ENCODE measurements around the gene TSPAN17. TPM values are rescaled to one million over a fixed set of nuclear protein-coding genes. Genes with fewer than 3 reads are reported as not detected.

TSPAN17 gene
- total RNA-seq, 1 donor from 2014 or later, result 47.3 TPM

DNA sequence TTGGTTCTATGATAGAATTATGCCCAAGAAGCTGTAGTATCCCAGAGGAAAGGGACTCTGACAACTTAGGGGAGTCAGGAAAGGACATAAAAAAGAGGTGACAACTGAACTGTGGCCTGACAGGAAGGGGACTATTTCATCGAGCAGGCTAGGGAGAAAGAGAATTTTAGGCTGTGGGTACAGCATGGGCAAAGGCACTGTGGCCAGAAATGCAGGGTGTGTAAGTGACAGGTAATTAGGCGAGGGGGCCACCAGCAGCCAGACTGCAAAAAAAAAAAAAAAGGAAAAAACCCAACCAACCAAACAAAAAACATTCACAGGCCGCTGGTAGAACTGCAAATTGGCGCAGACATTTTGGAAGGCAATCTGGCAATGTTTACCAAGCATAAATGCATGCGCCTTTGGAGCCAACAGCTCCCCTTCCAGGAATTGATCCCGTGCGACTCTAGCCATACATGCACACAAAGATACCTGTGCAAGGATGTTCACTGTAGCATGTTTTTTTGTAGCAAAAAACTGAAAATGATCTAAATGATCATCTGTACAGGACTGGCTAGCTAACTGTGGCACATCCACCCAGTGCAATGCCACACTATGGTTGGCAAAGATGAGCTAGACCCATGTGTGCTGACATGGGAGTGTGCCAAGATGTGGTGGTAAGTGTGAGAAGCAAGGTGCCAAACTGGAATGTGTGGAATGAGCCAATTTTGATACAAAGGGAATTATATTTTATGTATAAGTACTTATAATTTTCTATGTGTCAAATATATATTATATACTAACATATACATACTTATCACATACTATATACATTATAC, 15.7 kb upstream of the TSPAN17 start:
- TF ChIP-seq, protein P1, sequence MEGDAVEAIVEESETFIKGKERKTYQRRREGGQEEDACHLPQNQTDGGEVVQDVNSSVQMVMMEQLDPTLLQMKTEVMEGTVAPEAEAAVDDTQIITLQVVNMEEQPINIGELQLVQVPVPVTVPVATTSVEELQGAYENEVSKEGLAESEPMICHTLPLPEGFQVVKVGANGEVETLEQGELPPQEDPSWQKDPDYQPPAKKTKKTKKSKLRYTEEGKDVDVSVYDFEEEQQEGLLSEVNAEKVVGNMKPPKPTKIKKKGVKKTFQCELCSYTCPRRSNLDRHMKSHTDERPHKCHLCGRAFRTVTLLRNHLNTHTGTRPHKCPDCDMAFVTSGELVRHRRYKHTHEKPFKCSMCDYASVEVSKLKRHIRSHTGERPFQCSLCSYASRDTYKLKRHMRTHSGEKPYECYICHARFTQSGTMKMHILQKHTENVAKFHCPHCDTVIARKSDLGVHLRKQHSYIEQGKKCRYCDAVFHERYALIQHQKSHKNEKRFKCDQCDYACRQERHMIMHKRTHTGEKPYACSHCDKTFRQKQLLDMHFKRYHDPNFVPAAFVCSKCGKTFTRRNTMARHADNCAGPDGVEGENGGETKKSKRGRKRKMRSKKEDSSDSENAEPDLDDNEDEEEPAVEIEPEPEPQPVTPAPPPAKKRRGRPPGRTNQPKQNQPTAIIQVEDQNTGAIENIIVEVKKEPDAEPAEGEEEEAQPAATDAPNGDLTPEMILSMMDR (IDR thresholded peaks at IDR 0.05; ENCODE audit: unreplicated experiment), result no peak
- no peak overlapping the region for H3K27ac Mint-ChIP-seq
- H3K9me3 Mint-ChIP-seq, result no peaks in the 10 kb centered on the region
- peaks cover 4% of the 10 kb centered on the region for H3K4me1 Mint-ChIP-seq
- H3K27me3 Mint-ChIP-seq (ENCODE audit: low read depth), result peaks cover 92% of the 10 kb centered on the region
- H3K36me3 Mint-ChIP-seq, result no peaks in the 10 kb centered on the region
- DNase-seq (ENCODE audit: low spot score in 2 of 2, unreplicated experiment in 2 of 2), result no peak
- H3K4me3 Mint-ChIP-seq, result no peak overlapping the region

DNA sequence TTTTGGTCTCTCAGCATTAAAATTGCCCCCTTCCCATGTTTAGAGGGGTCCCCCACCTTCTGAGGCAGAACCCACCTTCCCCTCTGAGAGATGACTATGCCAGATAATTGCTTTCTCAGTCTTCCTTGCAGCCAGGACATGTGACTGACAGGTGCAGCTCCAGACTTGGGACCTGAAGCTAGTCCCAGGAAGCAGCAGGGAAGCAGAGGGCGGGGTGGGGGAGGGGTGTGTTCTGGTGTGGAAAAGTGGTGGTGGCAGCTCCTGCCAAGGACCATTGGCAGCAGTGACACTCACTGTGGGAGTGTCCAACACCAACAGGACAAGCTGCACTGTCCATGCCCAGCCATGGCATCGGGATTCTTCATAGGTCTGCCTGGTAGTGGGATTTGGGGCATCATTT, 14.5 kb upstream of the TSPAN17 start:
- no peaks in the 10 kb centered on the region for H3K9me3 Mint-ChIP-seq
- TF ChIP-seq, protein P1 (IDR thresholded peaks at IDR 0.05; ENCODE audit: unreplicated experiment), result no peak
- H3K27ac Mint-ChIP-seq, result no peak overlapping the region
- H3K4me1 Mint-ChIP-seq, result peaks cover 4% of the 10 kb centered on the region
- H3K27me3 Mint-ChIP-seq (ENCODE audit: low read depth), result peaks cover 92% of the 10 kb centered on the region
- H3K4me3 Mint-ChIP-seq, result no peak overlapping the region
- no peak for DNase-seq (ENCODE audit: low spot score in 2 of 2, unreplicated experiment in 2 of 2)
- H3K36me3 Mint-ChIP-seq, result no peaks in the 10 kb centered on the region

DNA sequence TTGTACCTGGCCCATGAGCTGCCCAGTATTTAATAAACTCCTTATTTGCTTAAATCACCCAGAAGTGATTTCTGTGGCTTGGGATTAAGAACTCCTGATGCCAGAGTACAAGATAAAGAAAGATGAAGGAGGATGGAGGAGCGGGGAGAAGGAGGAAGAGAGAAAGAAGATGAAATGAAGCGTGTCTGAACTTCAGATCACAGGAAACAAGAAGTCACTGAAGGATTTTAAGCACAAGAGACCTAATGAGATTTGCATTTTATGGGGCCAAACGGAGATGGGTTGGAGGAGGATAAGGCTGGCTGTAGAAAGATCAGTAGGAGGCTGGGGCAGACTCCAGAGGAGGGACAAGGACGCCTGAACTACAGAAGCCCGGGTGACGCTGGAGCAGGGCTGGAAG, 13.7 kb upstream of the TSPAN17 start:
- TF ChIP-seq, protein P1 (IDR thresholded peaks at IDR 0.05; ENCODE audit: unreplicated experiment), result no peak
- H3K27ac Mint-ChIP-seq, result no peak overlapping the region
- no peaks in the 10 kb centered on the region for H3K9me3 Mint-ChIP-seq
- H3K27me3 Mint-ChIP-seq (ENCODE audit: low read depth), result peaks cover 90% of the 10 kb centered on the region
- no peaks in the 10 kb centered on the region for H3K36me3 Mint-ChIP-seq
- DNase-seq (ENCODE audit: low spot score in 2 of 2, unreplicated experiment in 2 of 2), result no peak
- H3K4me1 Mint-ChIP-seq, result peaks cover 4% of the 10 kb centered on the region
- H3K4me3 Mint-ChIP-seq, result no peak overlapping the region

DNA sequence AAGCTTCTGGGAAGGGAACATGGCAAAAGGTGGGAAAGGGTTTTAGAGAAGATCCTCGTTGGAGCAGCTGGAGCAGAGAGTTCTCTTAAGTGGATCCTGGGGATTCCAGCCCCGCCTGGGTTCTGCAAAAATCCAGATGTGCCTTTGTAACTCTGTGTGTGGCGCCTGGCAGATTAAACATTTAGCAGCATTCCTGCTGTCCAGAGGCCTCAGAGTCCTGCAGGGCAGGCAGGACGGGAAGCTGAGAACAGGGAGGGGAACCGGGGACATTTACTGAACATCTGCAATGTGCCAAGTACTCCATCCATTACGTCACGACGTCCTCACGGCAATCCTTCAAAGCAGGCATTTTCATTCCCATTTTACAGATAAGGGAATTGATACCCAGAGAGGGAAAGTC, 10.9 kb upstream of the TSPAN17 start:
- no peak overlapping the region for H3K27ac Mint-ChIP-seq

DNA sequence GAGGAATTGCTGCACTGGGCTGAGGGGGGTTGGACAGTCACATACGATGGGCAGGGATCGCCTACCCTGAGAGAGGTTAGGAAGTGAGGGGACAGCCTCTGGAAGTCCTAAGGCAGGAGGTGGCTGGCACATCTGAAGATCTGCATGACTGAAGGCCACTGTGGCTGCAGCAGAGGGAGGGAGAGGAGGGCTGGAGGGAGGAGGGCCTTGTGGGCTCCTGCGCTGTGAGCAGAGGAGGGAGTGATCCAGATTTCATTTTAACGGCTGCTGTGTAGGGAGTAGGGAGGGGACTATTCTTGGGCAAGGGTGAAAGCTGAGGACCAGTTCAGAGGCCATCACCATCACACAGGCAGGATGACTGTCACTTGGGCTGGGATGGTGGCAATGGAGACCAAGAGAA, 9.7 kb upstream of the TSPAN17 start:
- Mint-ChIP-seq H3K27me3 (ENCODE audit: low read depth) (peaks cover 63% of the 10 kb centered on the region), H3K4me1 (no peaks in the 10 kb centered on the region)

More for the DNA sequence above, 10.9 kb upstream of the TSPAN17 start:
- Mint-ChIP-seq H3K27me3 (ENCODE audit: low read depth) (peaks cover 73% of the 10 kb centered on the region), H3K36me3 (no peaks in the 10 kb centered on the region), H3K4me3 (no peak overlapping the region), H3K4me1 (no peaks in the 10 kb centered on the region), H3K9me3 (no peaks in the 10 kb centered on the region)
- no peak for DNase-seq (ENCODE audit: low spot score in 2 of 2, unreplicated experiment in 2 of 2)
- TF ChIP-seq, protein P1 (IDR thresholded peaks at IDR 0.05; ENCODE audit: unreplicated experiment), result no peak

More for the DNA sequence above, 9.7 kb upstream of the TSPAN17 start:
- Mint-ChIP-seq H3K9me3 (no peaks in the 10 kb centered on the region), H3K4me3 (no peak overlapping the region), H3K27ac (no peak overlapping the region), H3K36me3 (no peaks in the 10 kb centered on the region)
- TF ChIP-seq, protein P1 (IDR thresholded peaks at IDR 0.05; ENCODE audit: unreplicated experiment), result no peak
- no peak for DNase-seq (ENCODE audit: low spot score in 2 of 2, unreplicated experiment in 2 of 2)

Data from mesothelial cell of epicardium (in vitro differentiated cells).